BE2C (cell line): ENCODE results near the gene WNT7B. TPM values are rescaled to one million over a fixed set of nuclear protein-coding genes. Genes with fewer than 3 reads are reported as not detected.

ENCODE experiments used
- DNase-seq: peaks from one replicate; pipeline ENCODE4 v3.0.0-alpha.2; 2020
- H3K27me3 ChIP-seq: fragments of 250-450 bp; sonication (Bioruptor Pico); 2 replicates; pipeline ENCODE4 v1.5.1; 2020; ENCODE audit warnings: mild to moderate bottlenecking
- H3K36me3 ChIP-seq: fragments of 250-450 bp; sonication (Bioruptor Pico); 2 replicates; pipeline ENCODE4 v1.5.1; 2020; ENCODE audit warnings: mild to moderate bottlenecking
- H3K4me1 ChIP-seq: fragments of 250-450 bp; sonication (Bioruptor Pico); 2 replicates; pipeline ENCODE4 v1.5.1; 2020
- H3K4me3 ChIP-seq: 2 replicates; pipeline ENCODE4 v1.5.1; 2011; ENCODE audit warnings: low read depth, low read length
- H3K9me3 ChIP-seq: fragments of 250-450 bp; sonication (Bioruptor Pico); 2 replicates; pipeline ENCODE4 v1.5.1; 2020
- polyA plus RNA-seq: library from polyadenylated mRNA; unstranded; fragments of >200 nt; gene quantifications from one replicate; pipeline ENCODE4 v1.2.1, GENCODE V29; 2012; ENCODE audit warnings: low read depth, missing spikeins; ENCODE audit not compliant: insufficient read length, insufficient read depth
- TF ChIP-seq, protein P1 (sequence below): IDR thresholded peaks from 2 replicates; pipeline ENCODE4 v1.5.1; 2012; ENCODE audit warnings: mild to moderate bottlenecking, low read depth, low read length

Gene WNT7B
- not detected for polyA plus RNA-seq

GRCh38 chr22:45977003-45977411, at the start of gene WNT7B:
TSS of gene WNT7B (minus strand) at chr22:45977162. CDS start at chr22:45976754, 408 bp downstream.
- Histone ChIP-seq H3K4me1 (no peaks in the 10 kb centered on the region), H3K27me3 (peaks cover 64% of the 10 kb centered on the region), H3K36me3 (no peaks in the 10 kb centered on the region), H3K9me3 (no peaks in the 10 kb centered on the region; the same call in 1 of the 2 replicates), H3K4me3 (no peak within 1 kb of the TSS)
- TF ChIP-seq, protein P1, sequence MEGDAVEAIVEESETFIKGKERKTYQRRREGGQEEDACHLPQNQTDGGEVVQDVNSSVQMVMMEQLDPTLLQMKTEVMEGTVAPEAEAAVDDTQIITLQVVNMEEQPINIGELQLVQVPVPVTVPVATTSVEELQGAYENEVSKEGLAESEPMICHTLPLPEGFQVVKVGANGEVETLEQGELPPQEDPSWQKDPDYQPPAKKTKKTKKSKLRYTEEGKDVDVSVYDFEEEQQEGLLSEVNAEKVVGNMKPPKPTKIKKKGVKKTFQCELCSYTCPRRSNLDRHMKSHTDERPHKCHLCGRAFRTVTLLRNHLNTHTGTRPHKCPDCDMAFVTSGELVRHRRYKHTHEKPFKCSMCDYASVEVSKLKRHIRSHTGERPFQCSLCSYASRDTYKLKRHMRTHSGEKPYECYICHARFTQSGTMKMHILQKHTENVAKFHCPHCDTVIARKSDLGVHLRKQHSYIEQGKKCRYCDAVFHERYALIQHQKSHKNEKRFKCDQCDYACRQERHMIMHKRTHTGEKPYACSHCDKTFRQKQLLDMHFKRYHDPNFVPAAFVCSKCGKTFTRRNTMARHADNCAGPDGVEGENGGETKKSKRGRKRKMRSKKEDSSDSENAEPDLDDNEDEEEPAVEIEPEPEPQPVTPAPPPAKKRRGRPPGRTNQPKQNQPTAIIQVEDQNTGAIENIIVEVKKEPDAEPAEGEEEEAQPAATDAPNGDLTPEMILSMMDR = no peak
- DNase-seq = no peak

- Histone ChIP-seq H3K4me3 (no peak overlapping the region), H3K9me3 (no peaks in the 10 kb centered on the region), H3K27me3 (no peaks in the 10 kb centered on the region), H3K4me1 (no peaks in the 10 kb centered on the region), H3K36me3 (no peaks in the 10 kb centered on the region)
- no peak for DNase-seq
- TF ChIP-seq, protein P1 = no peak
Observed at GRCh38 chr22:46025973-46026898, 49.3 kb upstream of the WNT7B start.

DNA sequence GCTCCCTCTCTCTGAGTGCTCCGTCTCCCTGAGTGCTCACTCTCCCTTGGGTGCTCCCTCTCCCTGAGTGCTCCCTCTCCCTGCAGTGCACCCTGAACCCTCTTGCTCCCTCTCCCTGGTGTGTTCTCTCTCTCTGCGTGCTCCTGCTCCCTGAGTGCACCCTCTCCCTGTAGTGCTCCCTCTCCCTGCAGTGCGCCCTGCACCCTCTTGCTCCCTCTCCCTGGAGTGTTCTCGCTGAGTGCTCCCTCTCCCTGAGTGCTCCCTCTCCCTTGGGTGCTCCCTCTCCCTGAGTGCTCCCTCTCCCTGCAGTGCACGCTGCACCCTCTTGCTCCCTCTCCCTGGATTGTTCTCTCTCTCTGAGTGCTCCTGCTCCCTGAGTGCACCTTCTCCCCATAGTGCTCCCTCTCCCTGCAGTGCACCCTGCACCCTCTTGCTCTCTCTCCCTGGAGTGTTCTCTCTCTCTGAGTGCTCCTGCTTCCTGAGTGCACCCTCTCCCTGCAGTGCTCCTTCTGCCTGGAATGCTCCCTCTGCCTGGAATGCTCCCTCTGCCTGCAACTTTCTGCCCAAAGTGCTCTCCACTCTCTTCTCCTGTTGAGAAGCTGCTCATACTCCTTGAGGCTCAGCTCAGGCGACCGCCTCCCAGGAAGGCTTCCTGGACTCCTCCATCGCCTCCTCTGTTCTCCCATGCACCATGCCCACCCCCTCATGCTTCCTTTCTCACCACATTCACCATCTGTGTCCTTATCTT, 48.4 kb upstream of the WNT7B start:
- Histone ChIP-seq H3K4me1 (no peaks in the 10 kb centered on the region), H3K9me3 (no peaks in the 10 kb centered on the region), H3K36me3 (no peaks in the 10 kb centered on the region), H3K27me3 (no peaks in the 10 kb centered on the region), H3K4me3 (no peak overlapping the region)
- TF ChIP-seq, protein P1 = no peak
- DNase-seq = no peak

- no peaks in the 10 kb centered on the region for H3K36me3 ChIP-seq
- H3K9me3 ChIP-seq = no peaks in the 10 kb centered on the region
- no peaks in the 10 kb centered on the region for H3K27me3 ChIP-seq
- DNase-seq = no peak
- TF ChIP-seq, protein P1 = no peak
- H3K4me1 ChIP-seq = no peaks in the 10 kb centered on the region
- no peak overlapping the region for H3K4me3 ChIP-seq
Observed at GRCh38 chr22:46024136-46024840, 47.3 kb upstream of the WNT7B start.

- no peaks in the 10 kb centered on the region for H3K36me3 ChIP-seq
- no peak for DNase-seq
- TF ChIP-seq, protein P1 = no peak
- no peaks in the 10 kb centered on the region for H3K27me3 ChIP-seq
- no peaks in the 10 kb centered on the region for H3K4me1 ChIP-seq
- H3K4me3 ChIP-seq = no peak overlapping the region
- H3K9me3 ChIP-seq = no peaks in the 10 kb centered on the region
Observed at GRCh38 chr22:46023558-46023981, 46.6 kb upstream of the WNT7B start.
